ENCODE measurements around the gene PPP6R3. TPM values are rescaled to one million over a fixed set of nuclear protein-coding genes. Genes with fewer than 3 reads are reported as not detected.

Gene PPP6R3
- polyA plus RNA-seq, 1 of the 3 experiments (the other 2 are of a cell fraction): 28.1 TPM

GRCh38 chr11:68569357-68569756 is 108.8 kb downstream of the PPP6R3 start:
- H3K4me3 ChIP-seq (ENCODE audit: low read depth in 2 of 2, low read length in 1 of 2): no peak overlapping the region
- no peaks in the 10 kb centered on the region for H3K27me3 ChIP-seq (ENCODE audit: insufficient read depth)
- H3K9ac ChIP-seq: no peak overlapping the region
- WGBS (ENCODE audit: low lambda C conversion rate): 92% methylated on average over 1 of the region's 1 CpG
- H4K20me1 ChIP-seq (ENCODE audit: insufficient read depth): peaks cover 11% of the 10 kb centered on the region; the same call in 1 of the 2 replicates
- H3K4me2 ChIP-seq: no peak overlapping the region
- no peaks in the 10 kb centered on the region for H3K9me3 ChIP-seq
- CTCF ChIA-PET: interaction anchor here (2.9 kb wide), 1 partner anchor 15 kb away, joined by 15 read pairs; no protein-coding TSS in a partner anchor
- H2AFZ ChIP-seq (ENCODE audit: low read depth): no peak overlapping the region
- peaks cover 45% of the 10 kb centered on the region for H3K79me2 ChIP-seq (ENCODE audit: insufficient read depth)
- no peaks in the 10 kb centered on the region for H3K9me2 ChIP-seq
- TF ChIP-seq TAF1 (IDR thresholded peaks at IDR 0.05; ENCODE audit: borderline replicate concordance, low read depth, low read length) (no peak), EZH2phosphoT487 (IDR thresholded peaks at IDR 0.05; ENCODE audit: borderline replicate concordance, low read depth) (no peak), MXI1 (IDR thresholded peaks at IDR 0.05; ENCODE audit: low read depth, low read length) (no peak), MAX (IDR thresholded peaks at IDR 0.05; ENCODE audit: low read depth) (no peak), MEF2A (IDR thresholded peaks at IDR 0.05; ENCODE audit: borderline replicate concordance, low read depth) (no peak), EP300 (IDR thresholded peaks at IDR 0.05; ENCODE audit: borderline replicate concordance in 1 of 2, low read depth in 1 of 2, low read length in 1 of 2) (no peak), NRF1 (IDR thresholded peaks at IDR 0.05; ENCODE audit: low read depth, low read length) (no peak)
- POLR2A ChIA-PET: no interaction called here
- DNase-seq: no peak
- H3K36me3 ChIP-seq (replicated peaks in 1 of 2; ENCODE audit: control insufficient read depth in 1 of 2, insufficient read depth in 2 of 2, low read length in 1 of 2): peaks cover 61 to 66% of the 10 kb centered on the region in 2 experiments
- peaks cover 19% of the 10 kb centered on the region for H3F3A ChIP-seq (replicated peaks; ENCODE audit: insufficient read depth)
- no peaks in the 10 kb centered on the region; a peak in 2 of 4 replicates for H3K4me1 ChIP-seq (ENCODE audit: control insufficient read depth in 1 of 2, insufficient read depth in 2 of 2, low read depth in 1 of 2, low read length in 1 of 2)
- no peak overlapping the region for H3K27ac ChIP-seq (ENCODE audit: low read depth in 2 of 2, low read length in 1 of 2)

GRCh38 chr11:68570691-68571090 is 110.1 kb downstream of the PPP6R3 start:
- Histone ChIP-seq H3K9me3 (no peaks in the 10 kb centered on the region), H3F3A (replicated peaks; ENCODE audit: insufficient read depth) (peaks cover 15% of the 10 kb centered on the region), H3K27me3 (ENCODE audit: insufficient read depth) (no peaks in the 10 kb centered on the region), H3K4me1 (ENCODE audit: control insufficient read depth in 1 of 2, insufficient read depth in 2 of 2, low read depth in 1 of 2, low read length in 1 of 2) (no peaks in the 10 kb centered on the region; a peak in 2 of 4 replicates), H3K79me2 (ENCODE audit: insufficient read depth) (peaks cover 56% of the 10 kb centered on the region), H3K9me2 (no peaks in the 10 kb centered on the region), H3K9ac (no peak overlapping the region), H3K4me3 (ENCODE audit: low read depth in 2 of 2, low read length in 1 of 2) (no peak overlapping the region), H3K4me2 (no peak overlapping the region), H2AFZ (ENCODE audit: low read depth) (no peak overlapping the region), H3K36me3 (replicated peaks in 1 of 2; ENCODE audit: control insufficient read depth in 1 of 2, insufficient read depth in 2 of 2, low read length in 1 of 2) (peaks cover 66 to 69% of the 10 kb centered on the region in 2 experiments), H3K27ac (ENCODE audit: low read depth in 2 of 2, low read length in 1 of 2) (peak overlapping the region in 1 of 2 experiments; percentile 5; a peak in 1 of 4 replicates), H4K20me1 (ENCODE audit: insufficient read depth) (peaks cover 11% of the 10 kb centered on the region; the same call in 1 of the 2 replicates)
- ChIA-PET CTCF (interaction anchor here (1.0 to 2.9 kb wide), 2 partner anchors 10 to 14 kb away, joined by 4 to 15 read pairs; no protein-coding TSS in a partner anchor), POLR2A (no interaction called here)
- DNase-seq: no peak
- TF ChIP-seq RAD21 (IDR thresholded peaks at IDR 0.05; ENCODE audit: low read length) (no peak), GATA2 (CRISPR knock-in tag; IDR thresholded peaks at IDR 0.05) (no peak), FOSL2 (IDR thresholded peaks at IDR 0.05; ENCODE audit: borderline replicate concordance, low read depth) (no peak), USF2 (IDR thresholded peaks at IDR 0.05; ENCODE audit: borderline replicate concordance, low read depth, low read length) (no peak), FOXM1 (IDR thresholded peaks at IDR 0.05; ENCODE audit: low read depth) (no peak), MAX (IDR thresholded peaks at IDR 0.05; ENCODE audit: low read depth) (no peak), FOXJ3 (CRISPR knock-in tag; IDR thresholded peaks at IDR 0.05) (no peak)
- 97% methylated on average over 1 of the region's 1 CpG for WGBS (ENCODE audit: low lambda C conversion rate)

Data from SK-N-SH (cell line).